GM23338 (cell line): ENCODE data around the gene CCDC102A. TPM values are rescaled to one million over a fixed set of nuclear protein-coding genes. Genes with fewer than 3 reads are reported as not detected.
A peak's percentile ranks its signal among the peaks of the same experiment; 100 is the strongest.

Experiments
- ATAC-seq: fragments of 200-7000 bp; cut with Tn5 transposase; 3 replicates; pipeline ENCODE4 v1.9.1; 2020
- DNase-seq: peaks from one replicate; pipeline ENCODE4 v3.0.0-alpha.2; 2015; ENCODE audit warnings: low spot score
- H2AFZ ChIP-seq: fragments of 200-600 bp; sonication (generic); 2 replicates; pipeline ENCODE4 v1.8.0; 2016; ENCODE audit warnings: antibody characterized with exemption, mild to moderate bottlenecking, moderate library complexity
- H3F3A ChIP-seq: fragments of 200-600 bp; sonication (generic); replicated peaks from 2 replicates; pipeline ENCODE4 v1.8.0; 2017; ENCODE audit warnings: antibody characterized with exemption, mixed run types, low read depth
- H3K27ac ChIP-seq: fragments of 200-600 bp; sonication (generic); 2 replicates; pipeline ENCODE4 v1.6.1; 2016; ENCODE audit warnings: low read depth
- H3K27me3 ChIP-seq: fragments of 200-600 bp; sonication (generic); 2 replicates; pipeline ENCODE4 v1.8.0; 2016; ENCODE audit warnings: mild to moderate bottlenecking, mixed run types, moderate library complexity; ENCODE audit not compliant: insufficient read depth
- H3K36me3 ChIP-seq: fragments of 200-600 bp; sonication (generic); 2 replicates; pipeline ENCODE4 v1.8.0; 2016; ENCODE audit warnings: mild to moderate bottlenecking; ENCODE audit not compliant: insufficient read depth
- H3K4me1 ChIP-seq: fragments of 200-600 bp; sonication (generic); 2 replicates; pipeline ENCODE4 v1.8.0; 2016; ENCODE audit warnings: mild to moderate bottlenecking, moderate library complexity; ENCODE audit not compliant: insufficient read depth
- H3K4me2 ChIP-seq: fragments of 200-600 bp; sonication (generic); 2 replicates; pipeline ENCODE4 v1.7.1; 2017; ENCODE audit warnings: mixed run types
- H3K4me3 ChIP-seq: fragments of 200-600 bp; sonication (generic); 2 replicates; pipeline ENCODE4 v1.6.1; 2016; ENCODE audit warnings: mixed run types
- H3K79me2 ChIP-seq: fragments of 200-600 bp; sonication (generic); replicated peaks from 2 replicates; pipeline ENCODE4 v1.8.0; 2017; ENCODE audit warnings: mild to moderate bottlenecking; ENCODE audit not compliant: insufficient read depth
- H3K9me2 ChIP-seq: fragments of 200-600 bp; sonication (generic); 2 replicates; pipeline ENCODE4 v1.8.0; 2017; ENCODE audit not compliant: insufficient read depth
- H4K20me1 ChIP-seq: fragments of 200-600 bp; sonication (generic); replicated peaks from 2 replicates; pipeline ENCODE4 v1.8.0; 2017; ENCODE audit warnings: mild to moderate bottlenecking; ENCODE audit not compliant: insufficient read depth
- H3K27ac Mint-ChIP-seq: 2 replicates; pipeline ENCODE4 v1.8.0; 2020; ENCODE audit warnings: inconsistent platforms, mild to moderate bottlenecking, moderate library complexity, mixed read lengths
- H3K27me3 Mint-ChIP-seq: 3 replicates; pipeline ENCODE4 v1.8.0; 2022; ENCODE audit warnings: low read depth, mild to moderate bottlenecking, moderate library complexity, mixed read lengths, inconsistent platforms; ENCODE audit not compliant: insufficient read depth, poor library complexity
- H3K36me3 Mint-ChIP-seq: 3 replicates; pipeline ENCODE4 v1.8.0; 2021; ENCODE audit warnings: low read depth, mild to moderate bottlenecking, inconsistent platforms, moderate library complexity, mixed read lengths
- H3K4me1 Mint-ChIP-seq: 3 replicates; pipeline ENCODE4 v1.8.0; 2020; ENCODE audit warnings: mild to moderate bottlenecking, inconsistent platforms, mixed read lengths
- H3K4me3 Mint-ChIP-seq: 3 replicates; pipeline ENCODE4 v1.8.0; 2021; ENCODE audit warnings: moderate library complexity, mild to moderate bottlenecking, inconsistent platforms, mixed read lengths
- H3K9me3 Mint-ChIP-seq: 3 replicates; pipeline ENCODE4 v1.8.0; 2020; ENCODE audit warnings: moderate library complexity, mild to moderate bottlenecking, inconsistent platforms, mixed read lengths
- CREB1 ChIP-seq: fragments of 250-450 bp; sonication (Bioruptor Pico); IDR thresholded peaks from 2 replicates; pipeline ENCODE4 v1.5.0; 2020; ENCODE audit warnings: low read depth, mild to moderate bottlenecking, moderate library complexity
- CTCF ChIP-seq, 2 experiments: fragments of 200-600 bp in 1 of 2; sonication (generic) in 1 of 2; conservative IDR thresholded peaks; 2 replicates each; pipeline versions ENCODE4 v1.5.1 to v1.6.1; 2016 to 2017; ENCODE audit warnings: antibody characterized with exemption in 2 of 2, low read depth in 2 of 2, mild to moderate bottlenecking in 2 of 2, moderate library complexity in 1 of 2
- ETS1 ChIP-seq: IDR thresholded peaks from 2 replicates; pipeline ENCODE4 v1.6.1; 2016; ENCODE audit warnings: antibody characterized with exemption
- EZH2 ChIP-seq: fragments of 200-600 bp; sonication (generic); IDR thresholded peaks from one replicate; pipeline ENCODE4 v1.8.0; 2017; ENCODE audit warnings: antibody characterized with exemption, mild to moderate bottlenecking, low read depth; ENCODE audit not compliant: unreplicated experiment
- EZH2phosphoT487 ChIP-seq: fragments of 200-600 bp; sonication (generic); IDR thresholded peaks from one replicate; pipeline ENCODE4 v1.8.1; 2018; ENCODE audit warnings: antibody characterized with exemption; ENCODE audit not compliant: unreplicated experiment
- JUNB ChIP-seq: IDR thresholded peaks from one replicate; pipeline ENCODE4 v1.6.1; 2016; ENCODE audit warnings: antibody characterized with exemption; ENCODE audit not compliant: unreplicated experiment
- NANOG ChIP-seq: IDR thresholded peaks from 2 replicates; pipeline ENCODE4 v1.6.1; 2016; ENCODE audit warnings: antibody characterized with exemption, borderline replicate concordance
- POLR2AphosphoS5 ChIP-seq: IDR thresholded peaks from 2 replicates; pipeline ENCODE4 v1.6.1; 2016; ENCODE audit warnings: antibody characterized with exemption, low read depth
- REST ChIP-seq: IDR thresholded peaks from one replicate; pipeline ENCODE4 v1.6.1; 2018; ENCODE audit warnings: antibody characterized with exemption; ENCODE audit not compliant: unreplicated experiment
- STAT1 ChIP-seq: IDR thresholded peaks from one replicate; pipeline ENCODE4 v1.6.1; 2016; ENCODE audit warnings: antibody characterized with exemption; ENCODE audit not compliant: unreplicated experiment
- ZNF114 ChIP-seq: fragments of 250-450 bp; sonication (Bioruptor Pico); IDR thresholded peaks from 2 replicates; pipeline ENCODE4 v1.5.0; 2020; ENCODE audit warnings: mild to moderate bottlenecking, moderate library complexity
- ZNF331 ChIP-seq: fragments of 250-450 bp; sonication (Bioruptor Pico); IDR thresholded peaks from 2 replicates; pipeline ENCODE4 v1.5.0; 2020; ENCODE audit warnings: low read depth, mild to moderate bottlenecking, moderate library complexity
- ZNF462 ChIP-seq: fragments of 250-450 bp; sonication (Bioruptor Pico); IDR thresholded peaks from 2 replicates; pipeline ENCODE4 v1.5.0; 2020; ENCODE audit warnings: mild to moderate bottlenecking, moderate library complexity
- polyA plus RNA-seq: library from polyadenylated mRNA; unstranded; fragments of >200 nt; fragmentation: Nextera tagmentation; extraction: Ambion mirVana; gene quantifications from 2 replicates; pipeline ENCODE4 v1.2.1, GENCODE V29; 2016
- total RNA-seq: library from RNA; depleted of rRNA; stranded (reverse); fragments of >200 nt; shearing (Covaris generic); gene quantifications from 2 replicates; pipeline ENCODE4 v1.2.3, GENCODE V29; 2014

Gene CCDC102A
- total and polyA plus RNA-seq, 2 experiments from 2014 or later, result 2.0 to 5.2 TPM

- H3K27ac ChIP-seq, result peak overlapping the region; percentile 45; the same call in 1 of the 2 replicates
- 0 out of 2 replicates have a peak, but pooled peaks cover 3% of the 10 kb centered on the region for H4K20me1 ChIP-seq
- peaks cover 8% of the 10 kb centered on the region for H3K36me3 Mint-ChIP-seq
- H3K4me2 ChIP-seq, result peak overlapping the region; percentile 77
- peaks cover 55% of the 10 kb centered on the region for H3K4me1 ChIP-seq
- H3K9me3 Mint-ChIP-seq, result no peaks in the 10 kb centered on the region
- no peaks in the 10 kb centered on the region for H3K9me2 ChIP-seq
- DNase-seq (peak; percentile 66), ATAC-seq (peak; percentile 14)
- no peak for TF ChIP-seq CREB1 (CRISPR knock-in tag)
- TF ChIP-seq ZNF331 (CRISPR knock-in tag), result no peak
- TF ChIP-seq NANOG, result no peak
- no peak for TF ChIP-seq JUNB
- TF ChIP-seq EZH2, result no peak
- TF ChIP-seq REST, result no peak
- TF ChIP-seq ZNF114 (CRISPR knock-in tag), result no peak
- no peak for TF ChIP-seq ZNF462 (CRISPR knock-in tag)
- no peak for TF ChIP-seq CTCF (conservative IDR thresholded peaks at IDR 0.05; ENCODE audit: low read depth in 2 of 2)
- TF ChIP-seq ETS1, result no peak
- no peak for TF ChIP-seq POLR2AphosphoS5
- TF ChIP-seq EZH2phosphoT487, result no peak
- TF ChIP-seq STAT1, result no peak
- H3K79me2 ChIP-seq, result no peaks in the 10 kb centered on the region; the same call in 1 of the 2 replicates
- no peak overlapping the region for H2AFZ ChIP-seq
- no peak overlapping the region for H3K27ac Mint-ChIP-seq
- H3K4me3 ChIP-seq, result peak overlapping the region; percentile 35; the same call in 1 of the 2 replicates
- H3K4me1 Mint-ChIP-seq, result peaks cover 63% of the 10 kb centered on the region
- peaks cover 26% of the 10 kb centered on the region for H3K27me3 Mint-ChIP-seq
- no peaks in the 10 kb centered on the region for H3K36me3 ChIP-seq
- H3K4me3 Mint-ChIP-seq, result peak overlapping the region; percentile 52; the same call in 1 of the 3 replicates
- H3F3A ChIP-seq, result peaks cover 7% of the 10 kb centered on the region; the same call in 1 of the 2 replicates
- H3K27me3 ChIP-seq, result peaks cover 7% of the 10 kb centered on the region; the same call in 1 of the 2 replicates
Observed at GRCh38 chr16:57476546-57477410, 59.6 kb downstream of the CCDC102A start.
